ENCODE results near the gene PEPD.

The PEPD gene

DNA sequence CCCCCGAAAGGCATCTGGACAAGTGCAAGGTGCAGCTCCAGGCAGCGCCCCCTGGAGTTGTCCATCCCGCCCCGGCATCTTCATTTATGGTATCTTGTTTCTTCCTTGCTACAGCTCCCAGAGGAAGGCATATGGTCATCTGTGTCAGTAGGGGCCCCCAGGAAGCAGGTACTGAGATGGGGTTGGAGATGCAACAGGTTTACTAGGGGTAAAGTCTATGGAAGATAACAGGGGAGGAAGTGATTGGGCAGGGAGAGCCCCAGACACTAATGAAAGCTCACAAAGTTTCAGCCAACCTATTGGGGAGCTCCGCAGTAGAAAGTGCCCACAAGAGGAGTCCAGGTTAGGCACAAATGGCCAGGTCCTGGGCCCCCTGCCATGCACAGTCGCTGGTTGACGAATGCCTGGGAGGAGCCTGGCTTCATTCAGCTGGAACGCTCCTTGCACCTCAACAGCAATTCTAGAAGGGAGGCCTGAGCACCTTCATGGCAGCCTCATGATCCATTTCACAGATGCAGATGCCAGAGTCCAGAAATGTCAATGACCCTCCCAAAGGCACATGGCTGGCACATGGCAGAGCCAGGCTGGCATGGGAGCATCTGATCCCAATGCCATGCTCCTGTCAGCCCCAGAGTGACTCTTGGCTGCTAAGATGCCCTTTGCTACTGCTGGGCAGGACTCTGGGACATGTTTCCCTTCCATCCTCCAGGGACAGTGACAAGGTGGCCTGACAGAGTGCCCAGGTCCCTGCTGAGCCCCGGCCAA lies 23.8 kb upstream of the PEPD start:
- no peak for DNase-seq

DNA sequence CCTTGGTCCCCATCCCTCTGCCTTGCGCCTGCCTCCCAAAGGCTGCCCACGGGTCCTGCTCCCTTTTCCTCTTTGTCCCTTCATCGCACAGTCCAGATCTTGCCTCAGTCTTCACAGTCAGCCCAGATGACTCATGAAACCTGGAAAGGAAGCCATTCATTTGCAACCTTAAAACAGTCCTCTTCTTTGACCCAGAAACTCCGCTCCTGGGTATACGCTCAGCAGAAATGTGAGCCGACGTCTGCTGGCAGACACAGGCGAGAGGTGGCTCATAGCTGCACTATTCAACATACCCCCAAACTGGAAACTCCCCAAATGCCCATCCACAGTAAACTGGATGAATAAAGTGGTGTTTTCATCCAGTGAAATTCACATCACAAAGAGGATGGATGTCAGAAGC lies 13.6 kb upstream of the PEPD start:
- DNase-seq, result no peak

DNA sequence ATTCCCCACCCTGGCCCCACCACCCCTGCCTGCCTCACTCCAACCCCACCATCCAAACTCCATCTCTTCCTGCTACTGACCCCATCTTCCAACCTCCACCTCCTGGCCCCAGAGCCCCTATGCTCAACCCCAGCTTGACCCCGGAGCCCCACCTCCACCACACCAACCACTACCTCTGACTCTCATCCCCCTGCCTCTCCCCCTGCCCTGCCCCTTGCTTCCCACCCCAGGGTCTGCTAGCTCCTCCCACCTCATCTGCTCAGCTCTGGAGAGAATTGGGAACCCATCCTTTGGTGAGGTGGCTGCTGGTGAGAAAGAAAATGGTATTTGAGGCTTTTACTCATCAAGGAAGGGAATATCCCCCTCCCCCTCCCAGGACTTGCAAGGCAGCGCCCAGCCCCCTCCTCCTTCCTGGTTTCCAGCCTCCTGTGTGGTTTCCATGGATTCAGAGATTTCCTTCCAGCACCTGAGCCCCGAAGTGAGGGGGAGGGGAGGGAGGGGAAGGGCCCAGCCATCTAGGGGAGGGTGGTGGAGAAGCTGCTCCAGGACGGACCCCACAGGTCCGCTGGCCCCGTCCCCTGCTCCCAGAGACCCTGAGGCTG lies 11.4 kb upstream of the PEPD start:
- DNase-seq, result no peak

- DNase-seq, result no peak
These were observed 9.3 kb upstream of the PEPD start for GRCh38 chr19:33530842-33531241.

- DNase-seq, result no peak
These were observed 8.7 kb upstream of the PEPD start for GRCh38 chr19:33530296-33530695.

DNA sequence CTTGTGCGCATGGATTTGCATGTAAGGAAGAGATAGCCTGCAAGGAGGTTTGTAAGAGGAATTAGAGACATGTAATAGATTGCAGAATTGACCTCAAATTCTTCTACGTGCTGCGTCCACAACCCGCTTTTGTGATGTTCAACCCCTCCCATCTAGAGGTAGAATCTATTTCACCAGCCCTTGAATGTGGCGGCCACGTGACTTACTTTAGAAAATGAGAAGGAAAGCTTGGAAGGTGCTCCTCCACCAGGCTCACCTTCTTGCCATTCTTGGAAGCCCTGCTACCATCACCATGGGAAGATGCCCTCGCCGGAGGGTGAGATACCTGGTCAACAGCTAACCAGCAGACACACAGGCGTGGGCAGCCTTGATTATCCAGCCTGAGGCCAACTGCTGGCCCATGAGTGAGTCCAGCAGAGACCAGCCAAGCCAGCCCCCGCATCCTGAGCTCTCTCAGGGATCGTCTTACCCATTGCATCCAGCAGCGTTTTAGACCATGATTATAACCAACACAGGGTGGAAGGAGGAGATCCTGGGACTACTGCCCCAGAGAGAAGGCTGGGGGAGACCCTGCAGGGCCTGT lies 7.6 kb upstream of the PEPD start:
- no peak for DNase-seq

DNA sequence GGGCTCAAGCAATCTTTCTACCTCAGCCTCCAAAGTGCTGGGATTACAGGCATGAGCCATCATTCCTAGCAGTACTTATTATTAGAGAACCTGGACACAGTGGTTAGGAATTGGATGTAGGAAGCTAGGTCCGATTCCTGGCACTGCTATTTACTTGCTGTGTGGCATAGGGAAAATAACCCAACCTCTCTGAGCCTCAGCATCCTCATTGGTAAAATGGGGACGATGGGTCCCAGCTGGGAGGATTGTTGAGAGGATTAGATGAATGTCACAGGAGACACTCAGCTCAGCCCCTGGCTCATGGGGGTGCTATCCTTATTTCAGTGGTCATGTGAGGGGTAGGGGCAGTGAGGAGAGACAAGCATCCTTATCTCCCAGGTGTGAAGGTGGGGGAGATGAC lies 6.8 kb upstream of the PEPD start:
- no peak for DNase-seq

- DNase-seq, result no peak
These were observed 5.5 kb upstream of the PEPD start for GRCh38 chr19:33527125-33527524.

GRCh38 chr19:33524024-33524664 lies 2.6 kb upstream of the PEPD start:
- DNase-seq, result no peak

- no peak for DNase-seq
These were observed 1.6 kb upstream of the PEPD start for GRCh38 chr19:33523167-33523566.

DNA sequence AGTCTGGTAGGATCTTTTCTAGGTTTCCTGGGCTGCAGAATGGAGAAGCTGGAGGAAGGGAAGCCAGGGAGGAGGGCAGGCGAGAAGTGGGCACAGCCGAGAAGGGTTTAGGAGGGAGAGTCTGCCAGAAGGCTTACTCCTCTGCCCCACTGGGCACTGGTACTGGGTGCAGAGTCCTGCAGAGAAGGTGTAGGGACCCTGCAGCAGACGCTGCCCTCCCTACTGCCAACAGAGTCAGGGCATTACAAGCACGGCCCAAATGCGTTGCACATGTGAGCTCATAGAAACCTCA lies 726 bp upstream of the PEPD start:
- no peak for DNase-seq

DNA sequence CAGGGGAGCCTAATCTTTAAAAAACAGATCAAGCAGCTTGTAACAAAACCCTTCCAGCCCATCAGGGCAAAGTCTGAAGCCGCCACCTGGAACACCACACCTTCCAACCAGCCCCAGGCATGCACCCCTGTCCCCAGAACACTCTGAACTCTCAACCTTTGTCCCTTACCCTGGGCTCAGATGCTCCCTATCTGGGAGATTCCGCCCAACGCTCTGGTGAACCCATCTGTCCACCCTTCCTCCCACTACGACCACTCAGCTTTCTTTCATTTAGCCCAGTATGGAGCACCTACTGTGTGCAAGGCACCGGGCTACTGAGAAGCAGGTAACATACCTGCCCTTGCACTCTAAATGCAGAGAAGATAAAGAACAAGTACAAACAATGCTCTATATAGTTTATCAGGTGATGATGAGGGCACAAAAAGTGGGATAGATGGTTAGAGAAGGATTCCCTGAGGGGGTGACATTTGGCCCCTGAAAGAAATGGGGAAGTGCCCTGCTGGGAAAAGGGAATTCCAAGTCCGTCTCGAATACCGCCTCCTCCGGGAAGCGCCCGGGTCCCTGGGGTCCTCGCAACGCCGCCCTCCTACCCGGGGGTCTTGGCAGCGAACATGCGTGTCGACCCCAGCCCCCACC lies 629 bp downstream of the PEPD start:
- no peak for DNase-seq

GRCh38 chr19:33520048-33520643 lies 1.4 kb downstream of the PEPD start:
- no peak for DNase-seq

DNA sequence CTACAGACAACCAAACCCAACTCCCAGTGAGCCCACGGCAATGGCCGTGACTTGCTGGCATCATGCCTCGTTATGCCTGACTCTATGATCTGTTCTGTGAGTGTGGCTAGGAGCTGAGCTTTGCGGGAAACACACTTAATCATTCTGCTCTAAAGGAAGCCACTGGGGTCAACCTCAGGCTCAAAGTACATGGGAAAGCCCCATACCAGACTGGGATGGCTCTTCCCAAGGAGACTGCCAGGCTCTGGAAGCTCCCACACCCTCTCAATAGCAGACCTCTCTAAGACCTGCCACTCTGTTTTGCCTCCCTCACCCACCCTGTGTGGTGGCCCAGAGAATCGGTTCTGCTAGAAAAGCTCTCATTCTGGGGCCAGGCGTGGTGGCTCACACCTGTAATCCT lies 2.2 kb downstream of the PEPD start:
- DNase-seq, result no peak

DNA sequence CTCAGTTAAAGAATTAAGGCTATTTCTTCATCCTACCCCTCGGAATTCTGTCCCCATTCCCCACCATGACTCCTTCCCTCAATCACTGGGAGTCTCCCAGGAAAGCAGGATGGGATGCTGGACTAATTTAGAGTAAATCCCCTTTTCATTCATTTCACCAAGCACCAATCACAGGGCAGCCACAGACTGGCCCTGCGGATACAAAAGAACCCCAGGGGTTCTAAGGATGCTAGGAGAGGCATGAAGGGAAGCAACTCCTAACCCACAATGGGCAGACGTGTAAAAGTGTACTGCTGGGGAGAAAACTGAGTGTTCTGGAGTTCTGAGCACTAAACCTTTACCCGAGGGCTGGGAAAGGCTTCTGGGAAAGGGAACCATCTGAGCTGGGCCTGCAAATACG lies 3.0 kb downstream of the PEPD start:
- no peak for DNase-seq

DNA sequence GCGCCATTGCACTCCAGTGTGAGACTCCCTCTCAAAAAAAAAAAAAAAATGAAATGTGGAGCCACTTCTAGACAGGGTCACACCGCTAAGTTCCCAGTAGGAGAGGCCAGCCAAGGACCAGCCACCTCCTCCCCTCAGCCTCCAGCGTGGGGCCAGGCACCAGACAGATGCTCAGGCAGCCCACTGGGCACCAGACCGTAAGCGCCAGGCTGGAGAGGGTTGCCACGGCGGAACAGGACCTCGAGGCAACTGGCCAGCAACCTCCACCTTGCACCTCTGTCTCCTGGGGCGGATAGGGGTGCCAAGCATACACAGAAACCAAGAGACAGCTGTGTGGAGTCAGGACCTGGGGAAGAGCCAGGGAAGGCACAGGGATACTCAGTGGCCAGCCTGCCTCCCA lies 3.7 kb downstream of the PEPD start:
- no peak for DNase-seq

DNA sequence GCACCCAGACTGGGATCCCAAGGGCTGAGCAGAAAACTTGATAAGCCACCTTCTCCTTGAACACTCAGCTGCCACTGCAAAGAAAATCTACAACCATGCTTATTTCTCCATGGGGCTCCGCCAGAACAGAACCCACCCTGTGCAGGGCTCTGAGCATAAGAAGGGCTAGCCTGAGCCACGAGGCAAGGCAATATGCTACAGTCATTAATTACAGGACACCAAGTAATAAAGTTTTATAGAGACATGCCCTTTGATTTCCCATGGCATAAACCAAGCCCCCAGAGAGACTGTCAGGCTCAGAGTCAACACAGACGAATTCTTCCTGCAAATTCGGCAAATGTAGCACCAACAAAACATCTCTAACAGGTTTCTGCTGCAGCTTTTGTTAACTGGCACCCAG lies 5.7 kb downstream of the PEPD start:
- DNase-seq, result no peak

DNA sequence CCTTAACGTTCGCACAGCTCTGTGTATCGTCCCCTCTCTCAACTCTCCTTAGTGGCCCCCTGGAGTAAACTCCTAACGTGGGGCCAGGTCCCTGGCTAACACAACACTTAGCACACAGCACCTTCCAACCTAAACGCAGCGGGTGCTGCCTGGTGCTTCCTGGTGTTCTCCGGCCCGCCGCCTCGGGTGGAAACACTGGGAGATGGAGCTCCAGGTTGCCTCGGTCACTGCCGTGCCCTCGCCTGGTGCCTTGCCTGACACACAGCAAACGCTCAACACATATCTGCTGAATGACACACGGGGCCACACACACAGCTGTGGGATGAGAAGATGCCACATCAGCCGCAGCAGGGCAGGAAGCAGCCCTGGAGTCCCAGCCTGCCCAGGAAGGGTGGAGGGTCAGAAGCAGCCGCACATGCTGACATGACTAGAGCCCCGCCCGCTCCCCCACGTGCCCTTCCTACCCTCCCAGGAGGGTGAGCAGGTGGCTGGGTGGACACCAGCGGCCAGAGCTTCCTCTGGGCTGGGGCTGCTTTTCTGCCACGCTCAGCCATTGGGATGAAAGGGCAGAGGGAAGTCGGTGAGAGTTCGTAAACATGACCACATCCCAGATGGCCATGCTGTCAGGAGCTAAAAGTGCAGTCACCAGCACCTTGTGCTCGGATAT lies 6.6 kb downstream of the PEPD start:
- no peak for DNase-seq

GRCh38 chr19:33513424-33513823 lies 8.2 kb downstream of the PEPD start:
- DNase-seq, result no peak

GRCh38 chr19:33512580-33513137 lies 8.9 kb downstream of the PEPD start:
- DNase-seq, result no peak

DNA sequence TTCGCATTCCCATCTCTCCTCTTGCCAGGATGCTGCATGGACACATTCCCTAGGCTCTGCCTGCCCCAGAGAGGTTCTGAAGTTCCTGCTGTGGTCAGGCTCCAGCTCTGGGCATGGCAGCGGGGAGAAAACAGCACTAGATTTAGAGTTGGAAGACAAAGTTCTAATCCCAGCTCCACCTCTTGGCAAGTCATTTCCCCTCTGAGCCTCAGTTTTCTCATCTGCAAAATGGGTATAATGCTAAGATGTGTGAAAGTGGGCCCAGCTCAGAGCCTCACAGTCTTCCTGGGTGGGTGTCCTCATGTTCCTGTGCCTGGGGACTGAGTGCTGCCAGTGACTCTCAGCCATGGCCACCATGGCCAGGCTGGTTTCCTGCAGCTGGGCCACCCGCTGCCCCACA lies 9.6 kb downstream of the PEPD start:
- DNase-seq, result no peak

GRCh38 chr19:33511346-33511745 lies 10.2 kb downstream of the PEPD start:
- DNase-seq, result no peak

Measured in NCI-H226 (cell line).